IMR-90 (cell line): ENCODE results near the gene DUSP3. TPM values are rescaled to one million over a fixed set of nuclear protein-coding genes. Genes with fewer than 3 reads are reported as not detected.
A peak's percentile ranks its signal among the peaks of the same experiment; 100 is the strongest.

ENCODE experiments used
- ATAC-seq: fragments of 200-7000 bp; cut with Tn5 transposase; 2 replicates; pipeline ENCODE4 v1.9.1; 2020; ENCODE audit warnings: low read depth, mild to moderate bottlenecking, moderate library complexity
- BruUV-seq: library from RNA; stranded (reverse); fragments of 400-500 nt; replicated peaks from 2 replicates; lab custom pipeline; 2021; lab: Mats Ljungman, UMichigan
- CTCF ChIA-PET: fragments of 300-600 bp; formaldehyde crosslinking; extraction: SDS; loops from one replicate; lab custom pipeline; 2021; ENCODE audit warnings: antibody characterized with exemption; lab: Yijun Ruan, JAX
- POLR2A ChIA-PET: fragments of 300-600 bp; sonication (Branson Sonifier 250); formaldehyde crosslinking; loops from one replicate; lab custom pipeline; 2022; ENCODE audit warnings: antibody characterized with exemption; ENCODE audit not compliant: unreplicated experiment; lab: Charles Lee
- DNase-seq: peaks from one replicate; pipeline ENCODE4 v3.0.0; 2013
- H2AFZ ChIP-seq: replicated peaks from 2 replicates; pipeline ENCODE3; 2013; ENCODE audit warnings: low read length, mild to moderate bottlenecking; ENCODE audit not compliant: poor library complexity
- H2AK5ac ChIP-seq: 2 replicates; pipeline ENCODE4 v1.6.1; 2013; ENCODE audit warnings: low read depth, low read length, inconsistent platforms
- H2AK9ac ChIP-seq: replicated peaks from 2 replicates; pipeline ENCODE3; 2013; ENCODE audit warnings: mild to moderate bottlenecking, low read depth, low read length, moderate library complexity; ENCODE audit not compliant: poor library complexity
- H2BK120ac ChIP-seq: 2 replicates; pipeline ENCODE4 v1.6.1; 2013; ENCODE audit warnings: low read depth, low read length, inconsistent platforms
- H2BK15ac ChIP-seq: 3 replicates; pipeline ENCODE4 v1.6.1; 2013; ENCODE audit warnings: low read depth, low read length, inconsistent platforms
- H2BK20ac ChIP-seq: 2 replicates; pipeline ENCODE4 v1.6.1; 2013; ENCODE audit warnings: low read depth, mild to moderate bottlenecking, inconsistent platforms, low read length, moderate library complexity
- H2BK5ac ChIP-seq: 2 replicates; pipeline ENCODE4 v1.6.1; 2013; ENCODE audit warnings: mild to moderate bottlenecking, low read depth, low read length, inconsistent platforms; ENCODE audit not compliant: poor library complexity, severe bottlenecking
- H3K14ac ChIP-seq: replicated peaks from 2 replicates; pipeline ENCODE4 v1.6.1; 2013; ENCODE audit warnings: low read depth, low read length, inconsistent platforms
- H3K18ac ChIP-seq: 2 replicates; pipeline ENCODE4 v1.6.1; 2013; ENCODE audit warnings: low read depth, low read length, control low read depth
- H3K23ac ChIP-seq: 2 replicates; pipeline ENCODE4 v1.6.1; 2013; ENCODE audit warnings: low read depth, low read length, inconsistent platforms
- H3K27ac ChIP-seq: 2 replicates; pipeline ENCODE4 v1.5.1; 2013; ENCODE audit warnings: mild to moderate bottlenecking, control low read depth, low read length; ENCODE audit not compliant: insufficient read depth
- H3K27me3 ChIP-seq: 2 replicates; pipeline ENCODE4 v1.6.1; 2013; ENCODE audit warnings: low read length; ENCODE audit not compliant: control insufficient read depth, insufficient read depth
- H3K36me3 ChIP-seq: 2 replicates; pipeline ENCODE4 v1.6.1; 2013; ENCODE audit warnings: low read length, mixed read lengths; ENCODE audit not compliant: control insufficient read depth, insufficient read depth
- H3K4ac ChIP-seq: 2 replicates; pipeline ENCODE4 v1.6.1; 2013; ENCODE audit warnings: low read depth, low read length, inconsistent platforms
- H3K4me1 ChIP-seq: 2 replicates; pipeline ENCODE4 v1.6.1; 2013; ENCODE audit warnings: low read length, mixed read lengths; ENCODE audit not compliant: control insufficient read depth, insufficient read depth
- H3K4me2 ChIP-seq: 2 replicates; pipeline ENCODE4 v1.6.1; 2013; ENCODE audit warnings: low read depth, mild to moderate bottlenecking, control low read depth, low read length, moderate library complexity
- H3K4me3 ChIP-seq: 2 replicates; pipeline ENCODE4 v1.5.1; 2013; ENCODE audit warnings: low read depth, mild to moderate bottlenecking, control low read depth, low read length, moderate library complexity; ENCODE audit not compliant: insufficient read depth
- H3K56ac ChIP-seq: 2 replicates; pipeline ENCODE4 v1.6.1; 2013; ENCODE audit warnings: low read length, inconsistent platforms; ENCODE audit not compliant: insufficient read depth; ENCODE audit errors: extremely low read depth
- H3K79me1 ChIP-seq, 2 experiments: 2 replicates each; pipeline ENCODE4 v1.6.1; 2013; ENCODE audit warnings: low read length in 2 of 2, inconsistent platforms in 1 of 2, low read depth in 1 of 2
- H3K9ac ChIP-seq: 2 replicates; pipeline ENCODE4 v1.6.1; 2013; ENCODE audit warnings: low read depth, low read length, control low read depth
- H3K9me1 ChIP-seq: 2 replicates; pipeline ENCODE4 v1.6.1; 2013; ENCODE audit warnings: low read length, inconsistent platforms; ENCODE audit not compliant: insufficient read depth
- H3K9me3 ChIP-seq: 2 replicates; pipeline ENCODE4 v1.6.1; 2013; ENCODE audit warnings: low read length; ENCODE audit not compliant: control insufficient read depth, insufficient read depth
- H4K20me1 ChIP-seq: 2 replicates; pipeline ENCODE4 v1.6.1; 2013; ENCODE audit warnings: low read length, inconsistent platforms; ENCODE audit not compliant: insufficient read depth
- H4K5ac ChIP-seq: 2 replicates; pipeline ENCODE4 v1.6.1; 2013; ENCODE audit warnings: mild to moderate bottlenecking, low read depth, low read length, control low read depth
- H4K8ac ChIP-seq, 2 experiments: 2 replicates each; pipeline ENCODE4 v1.6.1; 2013; ENCODE audit warnings: low read depth in 2 of 2, low read length in 2 of 2, control low read depth in 1 of 2, inconsistent platforms in 1 of 2
- H4K91ac ChIP-seq: 2 replicates; pipeline ENCODE4 v1.6.1; 2013; ENCODE audit warnings: low read depth, low read length, inconsistent platforms; ENCODE audit not compliant: insufficient read depth
- MAFK ChIP-seq: IDR thresholded peaks from 2 replicates; pipeline ENCODE4 v1.6.1; 2012; ENCODE audit warnings: low read depth, low read length, improper control_type of control experiment
- SMC3 ChIP-seq: fragments of 150-350 bp; IDR thresholded peaks from 2 replicates; pipeline ENCODE4 v1.6.1; 2016; ENCODE audit warnings: low read depth, mild to moderate bottlenecking, antibody characterized with exemption, low read length, moderate library complexity
- WGBS, 2 experiments: methylation state at CpG; one replicate each; pipeline versions ENCODE4 v1.1.5 to v1.1.7; 2013; ENCODE audit warnings: missing lambda C conversion rate in 2 of 2; ENCODE audit not compliant: insufficient read length in 1 of 2; ENCODE audit errors: extremely low coverage in 2 of 2; 5-methylcytosine and 5-hydroxymethylcytosine counted together
- dilution Hi-C: fragments of 300-500 bp; cut with HindIII; formaldehyde crosslinking; loops from one replicate; pipeline ENCODE4 v1.14.3; 2018; ENCODE audit warnings: low sequenced_read_pairs; ENCODE audit not compliant: unreplicated experiment
- in situ Hi-C: fragments of 300-500 bp; cut with MboI; formaldehyde crosslinking; loops from 3 replicates; pipeline ENCODE4 v1.14.3; 2019; ENCODE audit warnings: low sequenced_read_pairs, inconsistent platforms, mixed read lengths
- intact Hi-C: fragments of 100-400 bp; cut with micrococcal nuclease; formaldehyde crosslinking; loops from 2 replicates; pipeline ENCODE4 v1.10.0; 2022
- polyA plus RNA-seq, 3 experiments: library from polyadenylated mRNA; depleted of rRNA; stranded (reverse); fragments of >200 nt; gene quantifications; 2 replicates each; pipeline ENCODE4 v1.2.3, GENCODE V29; 2012; ENCODE audit warnings: low replicate concordance in 1 of 3
- total RNA-seq: library from RNA; depleted of rRNA; stranded (reverse); fragments of >200 nt; gene quantifications from 2 replicates; pipeline ENCODE4 v1.2.3, GENCODE V29; 2012; rRNA removed

The DUSP3 gene
- total and polyA plus RNA-seq, 2 of the 4 experiments (the other 2 are of a cell fraction) = 33.3 to 40.9 TPM

DNA sequence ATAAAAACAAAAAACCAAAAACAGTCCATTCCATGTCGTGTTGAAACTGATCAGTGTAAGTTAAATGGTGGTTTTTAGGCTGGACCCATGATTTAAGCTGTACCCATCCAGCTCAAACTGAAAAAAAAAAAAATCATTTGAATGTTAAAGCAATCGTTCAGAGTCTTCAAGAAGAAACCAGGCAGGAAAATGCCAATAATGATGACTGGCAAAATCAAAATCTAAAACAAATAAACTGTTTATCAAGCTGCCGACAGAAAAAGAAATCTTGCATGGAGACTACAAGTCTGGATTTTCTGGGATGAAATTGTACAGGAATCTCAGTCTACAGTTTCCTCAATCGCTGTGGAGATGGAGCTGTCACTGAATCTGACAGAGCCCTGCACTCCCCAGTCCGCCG, 60.9 kb downstream of the DUSP3 start:
- Histone ChIP-seq H3K9me1 (peaks cover 10% of the 10 kb centered on the region; the same call in 1 of the 2 replicates), H3K9ac (no peak overlapping the region), H3K23ac (no peak overlapping the region), H2AK5ac (no peak overlapping the region), H3K27ac (no peak overlapping the region), H3K79me1 (no peaks in the 10 kb centered on the region), H4K5ac (no peak overlapping the region), H4K91ac (no peak overlapping the region), H2AFZ (no peak overlapping the region), H2BK15ac (no peak overlapping the region; the same call in 2 of the 3 replicates), H2BK5ac (no peak overlapping the region), H3K36me3 (no peaks in the 10 kb centered on the region), H3K4me1 (peaks cover 8% of the 10 kb centered on the region), H3K4me3 (no peak overlapping the region), H4K8ac (no peak overlapping the region), H3K4ac (no peak overlapping the region), H2BK20ac (no peak overlapping the region), H4K20me1 (no peaks in the 10 kb centered on the region), H3K14ac (no peak overlapping the region), H3K56ac (no peak overlapping the region), H3K4me2 (no peak overlapping the region), H2AK9ac (no peak overlapping the region), H3K18ac (no peak overlapping the region), H3K9me3 (no peaks in the 10 kb centered on the region), H2BK120ac (no peak overlapping the region), H3K27me3 (no peaks in the 10 kb centered on the region)
- in situ Hi-C loops = no loop called here
- BruUV-seq = no TSS peak
- dilution Hi-C loops = no loop called here
- intact Hi-C loops = no loop called here
- ChIA-PET CTCF (no interaction called here), POLR2A (no interaction called here)
- DNase-seq = no peak
- ATAC-seq = no peak
- no CpG with 5 or more reads among the region's 6 CpGs for WGBS, 2 experiments
- TF ChIP-seq MAFK = peak; percentile 28; the same call in 1 of the 2 replicates
- TF ChIP-seq SMC3 = no peak

Other genes with a start within 250 kb of the DUSP3 start
- 3.3 and 4.3 TPM in 2 replicates for gene ETV4, start 232.6 kb downstream of the DUSP3 start, total RNA-seq
- gene ETV4, start 232.6 kb downstream of the DUSP3 start, polyA plus RNA-seq (2012; rRNA removed) = 12.7 and 13.2 TPM in 2 replicates
- 0.72 and 0.83 TPM in 2 replicates for gene MEOX1, start 117.1 kb downstream of the DUSP3 start, total RNA-seq
- gene MEOX1, start 117.1 kb downstream of the DUSP3 start, polyA plus RNA-seq (2012; rRNA removed) = 0.48 and 0.52 TPM in 2 replicates
- not detected in 2 replicates for gene SOST, start 20.2 kb downstream of the DUSP3 start, total RNA-seq
- gene SOST, start 20.2 kb downstream of the DUSP3 start, polyA plus RNA-seq (2012; rRNA removed) = not detected in 2 replicates
- under 0.01 TPM in 1 of 2 replicates, not detected in the other for gene CFAP97D1, start 1.5 kb upstream of the DUSP3 start, total RNA-seq
- 0.03 TPM in 1 of 2 replicates, not detected in the other for gene CFAP97D1, start 1.5 kb upstream of the DUSP3 start, polyA plus RNA-seq (2012; rRNA removed)
- gene MPP3, start 54.2 kb upstream of the DUSP3 start, total RNA-seq = 5.0 and 5.7 TPM in 2 replicates
- gene MPP3, start 54.2 kb upstream of the DUSP3 start, polyA plus RNA-seq (2012; rRNA removed) = 10.7 and 11.9 TPM in 2 replicates
- gene CD300LG, start 68.2 kb upstream of the DUSP3 start, total RNA-seq = not detected in 2 replicates
- gene CD300LG, start 68.2 kb upstream of the DUSP3 start, polyA plus RNA-seq (2012; rRNA removed) = not detected in 2 replicates
- gene MPP2, start 128.6 kb upstream of the DUSP3 start, total RNA-seq = 1.9 and 3.2 TPM in 2 replicates
- gene MPP2, start 128.6 kb upstream of the DUSP3 start, polyA plus RNA-seq (2012; rRNA removed) = 3.8 TPM in 2 replicates
- gene PPY, start 163.5 kb upstream of the DUSP3 start, total RNA-seq = not detected in 2 replicates
- gene PPY, start 163.5 kb upstream of the DUSP3 start, polyA plus RNA-seq (2012; rRNA removed) = not detected in 2 replicates
- gene PYY, start 175.0 kb upstream of the DUSP3 start, total RNA-seq = not detected in 2 replicates
- not detected in 2 replicates for gene PYY, start 175.0 kb upstream of the DUSP3 start, polyA plus RNA-seq (2012; rRNA removed)
- gene NAGS, start 225.6 kb upstream of the DUSP3 start, total RNA-seq = 0.28 and 0.54 TPM in 2 replicates
- gene NAGS, start 225.6 kb upstream of the DUSP3 start, polyA plus RNA-seq (2012; rRNA removed) = 0.92 and 0.99 TPM in 2 replicates
- 36.6 and 42.5 TPM in 2 replicates for gene TMEM101, start 236.0 kb upstream of the DUSP3 start, total RNA-seq
- gene TMEM101, start 236.0 kb upstream of the DUSP3 start, polyA plus RNA-seq (2012; rRNA removed) = 30.7 and 34.4 TPM in 2 replicates